Hematopoietic multipotent progenitor cell treated with erythropoietin and hydrocortisone succinate and interleukin-3 and kit ligand, for 15 days (in vitro differentiated cells): ENCODE measurements around the gene RAB31.

Experiments
- DNase-seq: peaks from one replicate; pipeline ENCODE4 v3.0.0-alpha.2; 2015; ENCODE audit warnings: low spot score

Gene RAB31

DNA sequence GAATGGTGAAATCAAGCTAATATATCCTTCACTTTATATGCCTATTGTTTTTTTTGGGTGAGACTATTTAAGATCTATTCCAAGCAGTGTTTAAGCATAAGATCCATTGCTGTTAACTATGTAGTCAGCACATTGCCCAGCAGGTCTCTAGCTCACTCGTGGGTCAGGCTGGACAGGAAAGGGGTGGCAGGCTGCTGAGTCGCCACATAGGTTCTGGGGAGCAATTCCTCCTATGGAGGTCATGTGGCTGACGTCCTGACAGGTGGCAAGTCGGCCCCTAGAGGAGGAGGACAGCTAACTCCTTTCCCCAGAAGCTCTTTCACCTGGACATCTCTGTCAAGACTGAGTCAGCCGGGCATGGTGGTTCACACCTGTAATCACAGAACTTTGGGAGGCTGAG lies 13.9 kb upstream of the RAB31 start:
- DNase-seq, result no peak

DNA sequence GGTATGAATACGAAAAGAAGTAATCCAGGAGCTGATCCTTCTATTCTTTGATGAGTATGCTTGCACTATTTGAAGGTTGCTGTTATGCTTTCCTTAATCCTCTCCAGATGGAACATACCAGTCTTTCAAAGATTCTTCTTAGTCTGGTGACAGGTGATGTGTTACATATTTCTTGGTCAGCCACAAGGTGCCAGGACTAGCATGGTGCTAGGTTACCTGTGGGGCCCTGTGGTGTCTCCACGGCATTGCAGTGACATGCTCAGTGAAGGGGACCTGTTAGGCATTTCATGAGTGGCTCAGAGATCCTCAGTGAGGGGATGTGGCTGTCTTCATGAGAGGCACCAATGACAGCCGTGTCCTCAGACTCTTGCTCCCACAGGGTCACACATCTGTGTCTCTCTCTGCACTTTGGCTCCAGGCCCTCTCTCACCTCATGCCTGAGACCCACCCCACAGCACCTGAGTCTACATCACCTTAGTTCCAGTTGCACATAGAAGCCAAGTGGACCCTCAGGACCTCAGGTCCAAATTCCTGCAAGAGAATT lies 13.1 kb upstream of the RAB31 start:
- DNase-seq, result no peak

DNA sequence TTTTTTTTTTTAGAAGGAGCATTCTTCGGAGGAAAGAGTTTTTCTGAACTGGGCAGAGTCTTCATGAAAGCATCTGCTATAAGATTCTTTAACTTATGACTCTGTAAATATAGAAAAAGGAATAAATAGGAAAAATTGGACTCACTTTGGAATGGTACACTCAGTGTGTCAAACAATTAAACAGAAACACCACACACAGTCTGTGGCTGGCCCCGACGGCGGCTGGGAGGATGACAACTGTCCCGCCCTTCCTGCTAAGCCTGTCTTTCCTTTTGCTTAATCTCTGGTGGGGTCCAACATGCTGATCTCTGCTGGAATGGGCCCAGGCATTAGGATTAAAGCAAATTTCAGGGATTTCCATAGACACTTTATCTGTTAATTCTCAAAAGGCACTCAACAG lies 12.5 kb upstream of the RAB31 start:
- DNase-seq, result no peak

DNA sequence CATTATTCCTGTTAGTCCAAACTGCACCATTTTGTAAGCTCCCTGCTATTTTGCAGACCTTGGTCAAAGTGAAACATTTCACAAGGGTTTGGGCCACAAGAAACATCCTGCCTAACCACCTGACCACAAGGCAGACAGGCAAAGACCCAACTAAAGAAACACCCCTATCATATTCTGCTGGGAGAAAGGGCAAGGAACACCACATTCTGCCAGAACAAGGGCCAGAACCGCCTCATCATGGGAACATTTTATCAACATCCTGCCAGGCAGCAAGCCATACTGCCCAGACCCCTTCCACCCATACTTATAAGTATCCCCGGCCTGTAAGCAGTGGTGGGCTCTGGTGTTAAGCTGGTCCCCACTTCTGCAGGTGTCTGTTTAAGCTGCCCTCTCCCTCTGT lies 12.0 kb upstream of the RAB31 start:
- no peak for DNase-seq

DNA sequence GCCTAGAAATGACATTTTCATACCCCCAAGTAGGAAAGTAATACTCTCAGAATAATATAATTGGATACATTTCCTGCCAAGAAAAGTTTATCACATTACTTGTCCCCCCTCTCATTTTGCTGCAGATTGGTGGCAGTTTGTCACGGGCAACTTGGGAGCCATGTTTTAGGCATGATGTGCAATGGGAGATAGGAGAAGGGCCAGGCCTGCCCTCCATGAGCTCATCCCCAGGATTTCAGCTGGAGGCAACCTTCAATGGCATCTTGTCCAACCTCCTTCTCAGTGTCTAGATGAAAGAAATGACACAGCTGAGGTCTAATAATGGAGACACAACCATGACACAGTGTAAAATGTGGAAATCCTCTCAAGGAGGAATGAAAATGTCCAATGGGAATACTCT lies 11.4 kb upstream of the RAB31 start:
- DNase-seq, result no peak

DNA sequence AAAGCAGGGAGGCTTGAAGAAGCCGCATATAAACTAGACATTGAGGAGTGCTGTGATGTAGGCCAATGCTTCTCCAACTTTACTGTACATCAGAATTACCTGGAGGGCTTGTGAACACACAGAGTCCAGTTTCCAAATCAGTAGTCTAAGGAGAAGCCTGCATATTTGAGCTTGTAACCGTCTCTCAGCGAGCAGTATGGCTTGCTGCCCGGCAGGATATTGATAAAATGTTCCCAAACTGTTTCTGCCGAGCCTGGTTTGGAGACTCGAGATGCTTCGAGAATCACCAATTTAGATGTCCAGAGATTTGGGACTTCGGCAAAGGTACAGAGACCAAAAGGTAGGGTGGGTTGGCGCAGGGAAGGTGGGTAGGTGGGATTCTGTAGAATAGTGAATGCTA lies 11.0 kb upstream of the RAB31 start:
- DNase-seq, result no peak

DNA sequence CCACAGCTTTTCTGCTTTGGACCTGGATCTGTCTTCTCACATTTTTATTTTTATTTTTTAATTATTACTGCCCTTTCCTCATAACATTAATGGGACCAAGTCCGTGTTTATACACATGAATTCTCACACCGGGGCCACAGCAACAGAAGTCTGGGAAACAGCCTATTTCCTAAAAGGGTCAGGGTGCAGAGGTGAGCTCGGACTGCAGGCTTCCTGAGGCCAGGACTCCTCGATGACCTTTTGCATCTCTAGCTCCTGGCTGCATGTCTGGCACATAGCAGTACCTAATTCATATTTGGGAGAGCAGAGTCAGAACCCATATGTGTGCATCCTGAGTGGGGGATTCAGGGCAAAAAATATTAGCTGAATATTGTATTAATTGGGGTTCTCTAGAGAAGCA lies 9.6 kb upstream of the RAB31 start:
- no peak for DNase-seq

DNA sequence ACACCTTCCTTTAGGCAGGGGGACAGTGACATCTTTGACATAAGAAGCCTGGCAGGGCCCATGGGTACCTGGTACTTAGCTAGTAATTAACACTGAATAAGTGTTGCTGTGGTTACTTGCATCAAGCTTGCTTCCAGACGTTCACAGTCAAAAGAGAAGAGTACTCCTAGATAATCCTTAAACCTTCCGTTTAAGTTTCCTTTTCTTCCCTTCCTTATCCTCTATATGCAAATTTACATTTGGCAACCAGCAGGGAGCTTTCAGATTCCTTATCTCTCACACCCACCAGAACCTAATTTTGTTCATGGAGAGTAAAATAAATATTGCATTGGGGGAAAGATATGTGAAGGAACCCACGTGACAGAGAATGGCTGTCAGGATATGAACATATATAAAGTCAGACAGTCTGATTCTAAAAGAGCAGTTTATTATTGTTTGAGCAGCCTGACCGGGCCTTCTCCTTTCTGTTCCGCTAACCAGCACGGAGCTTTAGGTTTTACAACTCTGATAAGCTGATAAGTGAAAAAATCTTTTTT lies 7.8 kb upstream of the RAB31 start:
- DNase-seq, result no peak

DNA sequence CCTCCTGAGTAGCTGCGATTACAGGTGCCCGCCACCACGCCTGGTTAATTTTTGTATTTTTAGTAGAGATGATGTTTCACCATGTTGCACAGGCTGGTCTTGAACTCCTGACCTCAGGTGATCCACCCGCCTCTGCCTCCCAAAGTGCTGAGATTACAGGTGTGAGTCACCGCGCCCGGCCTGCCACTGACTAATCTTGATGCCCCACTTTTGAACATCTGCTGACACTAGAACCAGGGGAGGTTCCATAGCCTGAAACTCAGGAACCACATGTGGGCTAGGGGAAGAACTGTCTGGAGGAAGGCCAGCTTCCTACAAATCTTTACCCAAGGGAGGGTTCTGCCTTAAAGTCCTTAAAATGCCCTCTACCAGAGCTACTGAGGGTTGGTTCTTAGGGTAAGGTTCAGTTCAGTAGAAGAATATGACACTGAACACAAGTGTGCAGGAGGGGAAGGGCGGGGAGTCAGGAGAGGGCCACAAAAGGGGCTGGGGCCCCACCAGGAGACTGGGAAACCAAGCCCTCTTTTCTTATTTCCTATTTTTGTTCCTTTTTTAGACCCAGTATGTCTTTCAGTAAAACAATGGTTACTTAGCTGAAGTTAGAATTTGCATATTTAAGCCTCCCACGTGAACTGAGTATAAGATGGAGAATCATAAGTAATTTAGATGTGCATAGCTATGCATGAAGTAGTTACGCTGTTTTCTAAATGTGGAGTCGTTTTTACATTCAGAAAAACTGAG lies 6.3 kb upstream of the RAB31 start:
- no peak for DNase-seq

DNA sequence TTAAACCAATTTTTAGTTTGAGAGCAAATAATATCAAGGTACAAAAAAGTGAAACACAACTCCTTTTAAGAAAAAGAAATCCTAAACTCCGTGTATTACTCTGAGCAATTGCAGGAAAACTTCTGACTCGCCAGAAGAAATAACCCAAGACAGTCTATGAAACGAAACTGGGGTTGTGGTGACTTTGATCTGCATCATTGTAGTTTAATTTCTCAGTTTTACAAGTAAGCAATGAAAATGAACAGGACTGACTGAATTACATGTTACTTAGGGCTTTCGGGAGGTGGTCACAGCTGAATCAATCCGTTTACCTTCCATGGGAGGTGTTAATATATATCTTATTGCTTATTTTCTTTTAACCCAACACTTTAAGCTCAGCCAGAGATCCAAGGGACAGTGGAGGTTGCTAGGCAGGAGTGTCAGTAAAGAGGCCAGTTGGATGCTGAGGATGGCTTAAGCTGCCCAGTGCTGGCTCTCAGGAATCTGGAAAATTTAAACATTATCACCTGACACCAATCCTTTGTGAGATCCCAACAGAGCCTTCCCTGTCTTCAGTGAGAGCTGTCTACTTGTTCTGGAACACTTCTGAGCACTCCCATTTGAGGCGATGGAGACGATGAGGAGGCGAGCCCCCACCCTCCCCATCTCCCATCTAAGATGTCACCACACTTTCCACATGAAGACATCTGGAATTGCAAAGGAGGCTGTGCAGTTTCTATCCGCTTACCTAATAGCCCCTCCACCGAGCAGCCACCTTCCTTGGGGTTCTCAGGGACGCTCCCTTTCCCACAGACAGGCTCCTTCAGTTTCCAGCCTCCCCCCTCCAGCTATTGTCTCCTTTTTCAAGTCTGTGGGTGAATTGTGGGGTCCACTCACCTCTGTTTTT lies 3.6 kb upstream of the RAB31 start:
- DNase-seq, result no peak

DNA sequence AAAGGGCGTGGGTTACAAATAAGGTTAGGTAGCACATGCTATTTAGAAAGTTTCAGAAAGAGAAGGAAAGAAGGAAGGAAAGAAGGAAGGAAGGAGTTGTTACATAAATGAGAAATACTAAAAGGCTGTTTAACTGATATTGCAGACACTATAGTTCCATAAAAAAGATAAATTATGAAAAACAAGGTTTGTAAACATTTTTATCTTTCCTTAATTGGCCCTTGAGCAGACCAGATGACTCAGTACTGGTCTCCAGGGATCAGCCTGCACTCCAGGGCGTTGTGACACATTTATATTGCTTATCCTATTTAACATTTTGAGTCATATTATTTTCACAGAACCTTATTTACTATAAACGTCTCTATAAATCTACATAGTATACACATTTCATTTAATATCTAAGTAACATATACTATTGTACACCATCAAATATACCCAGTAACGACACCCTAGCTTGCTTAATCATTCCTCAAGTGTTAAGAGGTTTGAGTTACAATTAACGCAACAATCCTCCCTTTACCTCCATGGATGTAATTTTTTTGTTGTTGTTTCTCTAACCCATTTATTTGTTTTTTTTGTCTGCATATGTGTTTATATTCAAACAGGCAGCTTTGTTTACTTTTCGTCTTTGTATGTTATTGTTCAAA lies 2.8 kb upstream of the RAB31 start:
- no peak for DNase-seq

DNA sequence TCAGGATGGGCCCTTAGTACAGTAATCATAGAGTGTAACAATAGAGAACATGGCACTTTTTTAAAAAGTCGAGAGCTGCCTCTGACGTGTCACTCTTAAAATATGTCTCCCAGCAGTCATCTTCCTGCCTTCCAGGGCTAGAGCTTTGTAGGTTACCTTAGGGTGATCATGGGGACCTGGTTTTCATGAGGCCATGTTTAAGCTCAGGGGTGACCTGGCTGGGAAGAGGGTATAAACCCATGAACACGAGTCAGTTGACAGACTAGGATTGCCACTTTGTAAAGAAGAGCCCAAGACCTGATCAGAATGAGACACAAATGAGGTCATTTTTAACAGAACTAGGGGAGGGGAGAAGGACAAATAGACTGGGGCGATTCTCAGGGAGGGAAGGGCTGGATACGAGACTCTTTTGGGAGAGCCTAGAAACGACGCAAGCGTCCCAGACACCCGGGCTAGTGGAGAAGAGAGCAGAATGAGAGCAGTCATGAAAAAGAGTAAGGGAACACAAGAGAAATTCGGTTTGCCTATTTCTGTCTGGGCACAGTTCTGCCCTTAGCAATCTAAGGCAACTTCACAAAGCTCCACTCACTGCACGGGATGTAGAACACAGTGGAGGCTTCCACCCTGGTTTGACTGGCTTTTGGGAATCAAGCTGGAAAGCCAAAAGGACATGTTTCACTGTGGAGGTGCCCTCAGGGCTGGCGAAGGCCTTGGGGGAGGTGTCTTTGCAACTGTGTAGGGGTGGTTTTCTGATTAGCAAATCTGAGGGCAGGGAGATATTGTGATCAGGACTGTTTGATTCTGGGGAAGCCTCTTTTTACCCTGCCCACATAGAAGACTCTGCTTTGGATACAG lies 1.8 kb upstream of the RAB31 start:
- no peak for DNase-seq

DNA sequence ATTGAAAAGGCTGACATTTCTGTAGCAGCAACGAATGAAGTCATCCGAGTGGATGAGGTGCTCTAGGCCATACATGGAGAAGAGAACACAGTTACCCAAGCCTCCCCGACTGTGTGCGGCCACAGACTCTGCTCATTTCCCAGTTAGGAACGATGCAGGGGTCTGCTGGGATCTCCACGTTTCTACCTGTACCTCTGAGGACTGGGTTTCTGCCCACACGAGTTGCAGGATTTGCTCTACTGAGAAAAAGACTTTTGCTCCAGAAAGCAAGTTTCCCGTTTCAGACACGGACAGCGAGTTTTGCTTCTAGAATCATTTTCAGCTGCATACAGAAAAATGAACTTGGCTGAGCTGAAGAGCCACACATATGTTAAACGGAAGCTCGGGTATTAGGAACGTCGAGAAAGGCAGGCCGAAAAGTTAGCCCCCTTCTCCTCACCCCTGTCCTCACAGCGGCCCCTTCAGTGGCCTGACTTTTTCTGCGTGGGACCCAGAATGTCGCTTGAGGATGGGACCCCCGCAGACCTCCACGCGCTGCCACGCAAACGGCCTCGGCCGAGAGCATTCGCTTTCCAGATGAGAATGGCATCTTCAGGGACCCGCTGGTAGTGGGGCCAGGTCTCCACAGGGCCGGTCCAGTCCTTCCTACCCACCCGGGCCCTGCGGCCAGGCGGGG lies 582 bp upstream of the RAB31 start:
- DNase-seq, result no peak

DNA sequence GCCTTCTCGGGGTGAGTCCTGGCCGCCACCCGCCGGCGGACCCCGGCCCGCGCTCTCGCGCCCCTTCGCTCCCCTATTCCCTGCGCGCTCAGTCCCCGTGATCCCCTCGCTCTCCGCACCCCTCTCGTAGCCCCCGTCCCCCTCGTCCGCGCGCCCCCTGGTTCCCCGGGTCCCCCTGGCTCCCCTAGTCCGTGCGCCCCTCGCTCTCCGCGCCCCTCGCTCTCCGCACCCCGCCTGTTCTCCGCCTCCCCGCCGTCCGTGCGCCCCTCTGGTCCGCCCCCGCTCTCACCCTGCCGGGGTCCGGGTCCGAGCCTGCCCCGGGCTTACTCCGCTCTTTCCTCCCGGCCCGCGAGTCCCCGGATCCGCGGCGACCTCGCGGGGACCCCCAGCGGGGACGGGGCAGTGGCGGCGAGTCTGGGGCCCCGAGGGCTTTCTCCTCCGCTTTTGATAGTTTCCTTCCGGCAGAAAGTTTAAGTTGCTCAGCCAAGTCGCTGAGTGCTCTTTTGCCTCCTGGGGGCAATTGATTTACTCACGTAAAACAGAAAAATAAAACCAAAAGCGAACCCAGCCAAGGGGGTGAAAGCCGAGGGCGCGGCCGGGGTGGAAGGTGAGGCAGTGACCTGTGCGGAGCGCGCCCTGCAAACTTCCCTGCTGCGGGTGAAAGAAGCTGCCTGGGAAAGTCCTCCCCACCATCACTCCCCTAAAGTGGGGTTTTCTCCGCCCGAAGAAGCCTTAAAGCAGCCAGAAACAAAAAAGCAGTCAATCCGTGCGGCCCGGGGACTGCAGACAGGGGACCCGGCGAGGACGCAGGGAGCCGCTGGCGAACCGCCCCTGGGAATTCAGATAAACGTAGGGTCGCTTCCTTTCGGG lies 568 bp downstream of the RAB31 start:
- no peak for DNase-seq

DNA sequence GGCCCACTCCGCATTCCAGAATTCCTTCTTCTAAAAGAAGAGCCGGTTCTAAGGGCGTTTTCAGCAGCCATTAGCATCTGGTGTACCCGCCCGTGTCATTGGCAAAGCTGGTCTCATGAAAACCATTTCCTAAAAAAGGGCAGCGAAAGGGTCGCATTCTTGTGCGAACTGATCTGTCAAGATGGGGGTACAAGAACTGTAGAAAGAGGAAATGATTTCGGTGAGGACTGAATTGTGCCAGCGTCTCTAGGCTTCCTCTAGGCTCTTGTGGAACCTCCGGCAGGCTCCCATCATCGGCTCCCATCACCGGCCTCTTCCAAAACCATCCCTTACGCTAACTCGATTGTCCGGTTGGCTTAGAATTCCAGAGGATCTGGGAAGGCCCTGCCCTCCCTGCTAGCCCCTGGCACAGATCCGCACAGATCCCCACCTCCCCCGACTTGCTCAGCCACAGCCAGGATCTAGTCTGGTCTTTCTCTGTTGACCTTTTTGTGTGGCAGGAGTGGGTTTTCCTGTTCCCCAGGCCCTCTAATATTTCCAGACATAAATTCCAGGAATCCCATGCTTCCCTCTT lies 1.3 kb downstream of the RAB31 start:
- DNase-seq, result no peak

DNA sequence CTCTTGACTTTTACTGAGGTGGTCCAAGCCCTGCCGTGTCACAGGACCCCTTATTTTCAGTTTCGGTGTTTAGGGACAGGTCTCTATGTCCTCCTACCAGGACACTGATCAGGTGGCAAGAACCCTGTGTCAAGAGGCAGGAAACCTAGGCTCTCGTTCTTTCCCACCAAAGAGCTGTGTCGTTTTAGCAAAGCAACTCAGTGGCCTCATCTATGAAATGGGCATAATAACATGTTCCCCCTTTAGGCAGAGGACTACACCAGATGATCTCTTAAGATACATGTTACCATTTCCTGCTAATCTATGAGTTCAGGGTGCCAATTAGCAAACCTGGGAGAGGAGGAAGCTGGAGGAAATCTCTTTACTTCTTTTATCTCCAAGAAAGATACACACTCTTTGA lies 1.9 kb downstream of the RAB31 start:
- no peak for DNase-seq

DNA sequence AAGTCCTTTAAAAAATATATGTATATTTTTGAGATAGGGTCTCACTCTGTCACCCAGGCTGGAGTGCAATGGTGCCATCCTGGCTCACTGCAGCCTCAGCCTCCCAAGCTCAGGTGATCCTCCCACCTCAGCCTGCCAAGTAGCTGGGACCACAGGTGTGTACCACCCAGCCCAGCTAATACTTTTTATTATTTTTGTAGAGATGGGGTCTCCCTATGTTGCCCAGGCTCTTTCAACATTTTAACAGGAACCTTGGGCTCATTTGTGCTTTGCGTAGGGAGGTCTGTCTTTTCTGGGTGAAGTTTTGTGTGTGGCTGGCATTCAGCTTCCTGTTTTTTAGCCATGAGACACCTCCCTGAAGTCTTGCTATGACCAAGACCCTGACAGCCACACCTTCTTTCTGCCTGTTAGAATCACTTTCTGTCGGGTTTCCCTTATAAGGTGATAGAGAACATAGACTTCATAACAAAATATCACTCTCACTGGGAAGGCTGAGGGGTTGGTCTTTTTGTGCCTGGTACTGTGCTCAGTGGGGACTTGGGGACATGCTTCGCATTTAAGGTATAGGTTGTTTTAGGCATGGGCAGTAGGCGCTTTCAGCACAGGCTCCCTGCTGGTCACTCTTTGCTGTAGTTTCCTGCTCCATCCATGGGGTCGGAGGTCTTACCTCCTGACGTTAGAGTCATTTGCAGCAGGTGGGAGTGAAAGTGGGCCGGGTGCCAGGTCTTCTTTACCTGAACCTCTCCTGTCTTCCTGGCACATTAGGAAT lies 3.4 kb downstream of the RAB31 start:
- no peak for DNase-seq

DNA sequence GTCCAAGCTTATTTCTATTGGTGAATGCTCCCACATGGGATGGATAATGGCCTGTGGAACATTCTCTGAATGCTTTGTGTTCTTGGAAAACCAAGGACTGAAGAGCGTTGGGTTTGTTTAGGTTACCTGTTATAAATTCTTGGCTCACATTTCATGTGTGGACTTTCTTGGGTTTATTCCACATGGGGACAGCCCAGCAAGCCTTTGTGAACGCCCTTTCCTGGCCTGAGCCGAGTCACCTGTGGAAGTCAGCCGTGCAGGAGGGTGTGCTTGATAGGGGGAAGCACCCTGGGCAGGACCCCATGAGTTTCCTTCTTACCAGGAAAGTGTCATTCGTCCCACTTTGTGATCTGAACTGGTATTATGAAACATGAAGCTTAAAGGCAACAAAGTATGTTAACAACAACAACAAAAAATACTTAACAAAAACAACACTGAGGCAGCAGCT lies 4.1 kb downstream of the RAB31 start:
- no peak for DNase-seq

DNA sequence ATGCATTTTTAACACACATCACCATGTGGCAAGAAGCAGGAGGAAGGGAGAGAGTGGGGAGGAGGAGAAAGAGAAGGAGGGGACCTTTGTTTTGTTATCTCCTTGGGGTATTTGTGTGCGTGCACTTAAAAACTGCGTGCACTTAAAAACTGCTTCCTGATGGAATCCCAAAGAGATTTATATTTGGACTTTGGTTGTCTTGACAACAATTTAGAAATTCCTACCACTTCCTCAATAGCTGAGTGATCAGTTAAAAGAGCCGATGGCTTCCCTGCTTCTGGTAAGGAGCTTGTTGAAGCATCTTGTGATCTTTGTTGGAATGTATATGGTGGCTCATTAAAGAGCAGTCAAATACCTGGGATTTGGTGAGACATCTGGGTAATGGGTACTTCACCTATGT lies 4.5 kb downstream of the RAB31 start:
- no peak for DNase-seq
